SW480 (cell line): ENCODE measurements around the gene MAP1LC3B.
"Not testable (repeated sequence)": the region's sequence is repeated elsewhere in the genome, so short reads cannot be mapped to it uniquely, and the experiment has no call there.

Experiments
- DNase-seq: peaks from one replicate; pipeline ENCODE4 v3.0.0-alpha.2; 2016; ENCODE audit warnings: low spot score

The MAP1LC3B gene

GRCh38 chr16:87360862-87361610 is 31.1 kb upstream of the MAP1LC3B start:
- DNase-seq, result no peak

GRCh38 chr16:87361916-87362619 is 30.1 kb upstream of the MAP1LC3B start:
- no peak for DNase-seq

GRCh38 chr16:87362828-87363559 is 29.1 kb upstream of the MAP1LC3B start:
- not testable (repeated sequence) for DNase-seq

- DNase-seq, result no peak
These were observed 28.2 kb upstream of the MAP1LC3B start for GRCh38 chr16:87363771-87364455.

GRCh38 chr16:87365021-87365713 is 27.0 kb upstream of the MAP1LC3B start:
- DNase-seq, result no peak

GRCh38 chr16:87366288-87366687 is 25.8 kb upstream of the MAP1LC3B start:
- DNase-seq, result no peak

- no peak for DNase-seq
These were observed 25.2 kb upstream of the MAP1LC3B start for GRCh38 chr16:87366930-87367329.

- no peak for DNase-seq
These were observed 24.6 kb upstream of the MAP1LC3B start for GRCh38 chr16:87367529-87367928.

GRCh38 chr16:87368029-87368770 is 23.9 kb upstream of the MAP1LC3B start:
- no peak for DNase-seq

- DNase-seq, result no peak
These were observed 22.9 kb upstream of the MAP1LC3B start for GRCh38 chr16:87369117-87369765.

GRCh38 chr16:87369796-87370719 is 22.1 kb upstream of the MAP1LC3B start:
- DNase-seq, result no peak

GRCh38 chr16:87371261-87371866 is 20.8 kb upstream of the MAP1LC3B start:
- DNase-seq, result no peak

GRCh38 chr16:87372305-87372704 is 19.8 kb upstream of the MAP1LC3B start:
- DNase-seq, result no peak

- no peak for DNase-seq
These were observed 17.8 kb upstream of the MAP1LC3B start for GRCh38 chr16:87374313-87374712.

- DNase-seq, result no peak
These were observed 16.6 kb upstream of the MAP1LC3B start for GRCh38 chr16:87375426-87376135.

GRCh38 chr16:87376660-87377059 is 15.5 kb upstream of the MAP1LC3B start:
- no peak for DNase-seq

GRCh38 chr16:87379312-87379752 is 12.8 kb upstream of the MAP1LC3B start:
- not testable (repeated sequence) for DNase-seq

GRCh38 chr16:87380403-87380802 is 11.7 kb upstream of the MAP1LC3B start:
- DNase-seq, result no peak
